ENCODE measurements around the gene IL20RB.
"Not testable (repeated sequence)": the region's sequence is repeated elsewhere in the genome, so short reads cannot be mapped to it uniquely, and the experiment has no call there.

IL20RB gene

GRCh38 chr3:137012097-137012501, 54.3 kb downstream of the IL20RB start:
- Mint-ChIP-seq H3K36me3 (no peaks in the 10 kb centered on the region), H3K27me3 (no peaks in the 10 kb centered on the region), H3K4me1 (peaks cover 4% of the 10 kb centered on the region), H3K27ac (no peak overlapping the region), H3K4me3 (no peak overlapping the region), H3K9me3 (no peaks in the 10 kb centered on the region)
- no peak for ATAC-seq (ENCODE audit: low read depth)
- no peak for DNase-seq (ENCODE audit: low spot score in 2 of 2)

DNA sequence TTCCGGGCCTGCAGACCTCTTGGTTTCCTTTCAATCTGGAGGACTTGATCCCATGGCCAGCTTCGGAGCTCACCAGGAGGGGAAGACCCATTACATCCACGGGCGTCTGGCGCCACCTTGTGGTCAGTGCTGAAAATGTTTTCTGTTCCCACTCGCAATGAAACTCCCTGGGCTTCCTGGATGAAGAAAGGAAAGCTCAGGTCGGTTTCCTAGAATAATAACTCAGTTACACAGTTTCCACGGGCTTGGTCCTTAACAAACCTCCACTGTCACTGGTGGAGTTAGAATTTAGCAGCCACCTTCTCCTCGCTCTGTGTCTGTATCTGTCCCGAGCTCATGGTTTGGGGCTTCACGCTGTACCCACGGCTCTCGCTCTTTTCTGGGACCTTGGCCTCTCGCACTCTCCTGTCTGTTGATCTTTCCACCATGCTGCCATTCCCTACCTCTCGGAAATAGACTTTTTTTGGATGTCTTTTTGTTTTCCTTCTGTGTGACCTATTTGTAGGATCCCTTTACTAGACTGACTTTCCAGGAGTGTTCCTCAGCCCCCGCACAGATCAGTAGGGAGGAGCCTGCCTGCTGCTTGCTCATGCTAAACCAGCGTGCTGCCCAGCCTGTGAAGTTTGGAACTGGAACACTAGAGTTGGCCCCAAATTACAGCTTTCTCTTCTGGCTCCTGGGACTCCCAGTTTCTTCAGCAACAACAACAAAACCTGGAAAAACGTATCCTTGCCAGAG, 56.3 kb downstream of the IL20RB start:
- peak overlapping the region; percentile 78 for H3K4me3 Mint-ChIP-seq
- H3K27me3 Mint-ChIP-seq, result no peaks in the 10 kb centered on the region
- peak; percentile 83 to 87 for DNase-seq (ENCODE audit: low spot score in 2 of 2)
- peak overlapping the region; percentile 61 for H3K27ac Mint-ChIP-seq
- peak; percentile 86 for ATAC-seq (ENCODE audit: low read depth)
- H3K9me3 Mint-ChIP-seq, result no peaks in the 10 kb centered on the region
- H3K36me3 Mint-ChIP-seq, result no peaks in the 10 kb centered on the region
- H3K4me1 Mint-ChIP-seq, result peaks cover 4% of the 10 kb centered on the region

DNA sequence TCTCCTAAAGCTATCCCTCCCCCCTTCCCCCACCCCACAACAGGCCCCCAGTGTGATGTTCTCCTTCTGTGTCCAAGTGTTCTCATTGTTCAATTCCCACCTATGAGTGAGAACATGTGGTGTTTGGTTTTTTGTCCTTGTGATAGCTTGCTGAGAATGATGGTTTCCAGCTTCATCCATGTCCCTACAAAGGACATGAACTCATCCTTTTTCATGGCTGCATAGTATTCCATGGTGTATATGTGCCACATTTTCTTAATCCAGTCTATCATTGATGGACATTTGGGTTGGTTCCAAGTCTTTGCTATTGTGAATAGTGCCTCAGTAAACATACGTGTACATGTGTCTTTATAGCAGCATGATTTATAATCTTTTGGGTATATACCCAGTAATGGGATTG, 59.5 kb downstream of the IL20RB start:
- not testable (repeated sequence) for H3K36me3 Mint-ChIP-seq; H3K27me3 Mint-ChIP-seq; H3K27ac Mint-ChIP-seq; ATAC-seq (ENCODE audit: low read depth); DNase-seq (ENCODE audit: low spot score in 2 of 2); H3K9me3 Mint-ChIP-seq; H3K4me1 Mint-ChIP-seq; H3K4me3 Mint-ChIP-seq

GRCh38 chr3:137020315-137020714, 62.5 kb downstream of the IL20RB start:
- Mint-ChIP-seq H3K27ac (no peak overlapping the region), H3K27me3 (peaks cover 9% of the 10 kb centered on the region), H3K9me3 (no peaks in the 10 kb centered on the region), H3K4me1 (no peaks in the 10 kb centered on the region), H3K4me3 (no peak overlapping the region), H3K36me3 (no peaks in the 10 kb centered on the region)
- DNase-seq (ENCODE audit: low spot score in 2 of 2) (no peak), ATAC-seq (ENCODE audit: low read depth) (no peak)

- Mint-ChIP-seq H3K27ac (no peak overlapping the region), H3K9me3 (no peaks in the 10 kb centered on the region), H3K4me3 (no peak overlapping the region), H3K4me1 (no peaks in the 10 kb centered on the region), H3K27me3 (peaks cover 9% of the 10 kb centered on the region), H3K36me3 (no peaks in the 10 kb centered on the region)
- ATAC-seq (ENCODE audit: low read depth) (no peak), DNase-seq (ENCODE audit: low spot score in 2 of 2) (no peak)
These were observed 63.1 kb downstream of the IL20RB start for GRCh38 chr3:137020888-137021287.

GRCh38 chr3:137024348-137024747, 66.6 kb downstream of the IL20RB start:
- DNase-seq (ENCODE audit: low spot score in 2 of 2) (no peak), ATAC-seq (ENCODE audit: low read depth) (no peak)
- no peaks in the 10 kb centered on the region for H3K9me3 Mint-ChIP-seq
- no peak overlapping the region for H3K4me3 Mint-ChIP-seq
- H3K4me1 Mint-ChIP-seq, result no peaks in the 10 kb centered on the region
- H3K36me3 Mint-ChIP-seq, result no peaks in the 10 kb centered on the region
- peaks cover 11% of the 10 kb centered on the region for H3K27me3 Mint-ChIP-seq
- H3K27ac Mint-ChIP-seq, result no peak overlapping the region

- H3K36me3 Mint-ChIP-seq, result no peaks in the 10 kb centered on the region
- DNase-seq (ENCODE audit: low spot score in 2 of 2) (no peak), ATAC-seq (ENCODE audit: low read depth) (no peak)
- H3K4me3 Mint-ChIP-seq, result no peak overlapping the region
- H3K9me3 Mint-ChIP-seq, result no peaks in the 10 kb centered on the region
- H3K27ac Mint-ChIP-seq, result no peak overlapping the region
- H3K4me1 Mint-ChIP-seq, result no peaks in the 10 kb centered on the region
- H3K27me3 Mint-ChIP-seq, result peaks cover 14% of the 10 kb centered on the region
These were observed 68.9 kb downstream of the IL20RB start for GRCh38 chr3:137026701-137027100.

- Mint-ChIP-seq H3K36me3 (no peaks in the 10 kb centered on the region), H3K27me3 (peaks cover 16% of the 10 kb centered on the region), H3K27ac (no peak overlapping the region), H3K4me1 (peaks cover 7% of the 10 kb centered on the region), H3K9me3 (no peaks in the 10 kb centered on the region), H3K4me3 (peak overlapping the region; percentile 74)
- peak; percentile 69 for ATAC-seq (ENCODE audit: low read depth)
- DNase-seq (ENCODE audit: low spot score in 2 of 2), result peak; percentile 70 to 91
These were observed 74.8 kb downstream of the IL20RB start for GRCh38 chr3:137032465-137033120.

GRCh38 chr3:137035631-137036030, 77.8 kb downstream of the IL20RB start:
- no peak overlapping the region for H3K4me3 Mint-ChIP-seq
- no peak for ATAC-seq (ENCODE audit: low read depth)
- no peak for DNase-seq (ENCODE audit: low spot score in 2 of 2)
- H3K36me3 Mint-ChIP-seq, result no peaks in the 10 kb centered on the region
- peaks cover 13% of the 10 kb centered on the region for H3K27me3 Mint-ChIP-seq
- peaks cover 7% of the 10 kb centered on the region for H3K4me1 Mint-ChIP-seq
- no peaks in the 10 kb centered on the region for H3K9me3 Mint-ChIP-seq
- H3K27ac Mint-ChIP-seq, result no peak overlapping the region

- DNase-seq (ENCODE audit: low spot score in 2 of 2) (no peak), ATAC-seq (ENCODE audit: low read depth) (no peak)
- no peak overlapping the region for H3K27ac Mint-ChIP-seq
- H3K9me3 Mint-ChIP-seq, result no peaks in the 10 kb centered on the region
- H3K4me3 Mint-ChIP-seq, result no peak overlapping the region
- H3K27me3 Mint-ChIP-seq, result peaks cover 5% of the 10 kb centered on the region
- no peaks in the 10 kb centered on the region for H3K36me3 Mint-ChIP-seq
- no peaks in the 10 kb centered on the region for H3K4me1 Mint-ChIP-seq
These were observed 81.8 kb downstream of the IL20RB start for GRCh38 chr3:137039570-137039969.

GRCh38 chr3:137041251-137041650, 83.5 kb downstream of the IL20RB start:
- ATAC-seq (ENCODE audit: low read depth) (no peak), DNase-seq (ENCODE audit: low spot score in 2 of 2) (no peak)
- Mint-ChIP-seq H3K36me3 (no peaks in the 10 kb centered on the region), H3K4me3 (no peak overlapping the region), H3K4me1 (no peaks in the 10 kb centered on the region), H3K9me3 (no peaks in the 10 kb centered on the region), H3K27me3 (peaks cover 9% of the 10 kb centered on the region), H3K27ac (no peak overlapping the region)

- DNase-seq (ENCODE audit: low spot score in 2 of 2) (no peak), ATAC-seq (ENCODE audit: low read depth) (no peak)
- Mint-ChIP-seq H3K4me3 (no peak overlapping the region), H3K9me3 (no peaks in the 10 kb centered on the region), H3K36me3 (no peaks in the 10 kb centered on the region), H3K4me1 (no peaks in the 10 kb centered on the region), H3K27ac (no peak overlapping the region), H3K27me3 (peaks cover 10% of the 10 kb centered on the region)
These were observed 83.9 kb downstream of the IL20RB start for GRCh38 chr3:137041686-137042085.

- Mint-ChIP-seq H3K27ac (no peak overlapping the region), H3K4me1 (no peaks in the 10 kb centered on the region), H3K4me3 (no peak overlapping the region), H3K9me3 (no peaks in the 10 kb centered on the region), H3K36me3 (no peaks in the 10 kb centered on the region), H3K27me3 (peaks cover 18% of the 10 kb centered on the region)
- no peak for ATAC-seq (ENCODE audit: low read depth)
- no peak for DNase-seq (ENCODE audit: low spot score in 2 of 2)
These were observed 89.0 kb downstream of the IL20RB start for GRCh38 chr3:137046747-137047146.

DNA sequence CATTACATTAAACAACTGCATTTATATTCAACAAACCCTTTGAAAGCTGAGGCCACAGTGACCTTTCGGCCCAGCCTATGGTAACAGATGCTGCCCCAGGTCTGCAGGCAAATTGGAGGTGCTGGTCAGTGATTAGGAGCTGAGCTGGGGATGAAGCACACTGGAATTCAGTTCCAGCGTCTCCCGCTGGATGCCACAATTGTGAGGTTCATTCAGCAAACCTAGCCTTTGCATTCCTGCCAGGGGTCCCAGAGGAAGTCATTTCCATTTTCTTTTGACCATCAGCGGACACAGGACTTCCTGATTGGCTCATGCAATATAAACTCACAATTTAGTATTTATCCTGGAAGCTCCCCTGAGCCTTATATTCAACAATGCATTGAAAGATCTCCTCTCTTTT, 89.5 kb downstream of the IL20RB start:
- H3K27ac Mint-ChIP-seq, result no peak overlapping the region
- no peaks in the 10 kb centered on the region for H3K9me3 Mint-ChIP-seq
- no peak for DNase-seq (ENCODE audit: low spot score in 2 of 2)
- H3K27me3 Mint-ChIP-seq, result peaks cover 18% of the 10 kb centered on the region
- no peaks in the 10 kb centered on the region for H3K36me3 Mint-ChIP-seq
- no peak overlapping the region for H3K4me3 Mint-ChIP-seq
- ATAC-seq (ENCODE audit: low read depth), result no peak
- no peaks in the 10 kb centered on the region for H3K4me1 Mint-ChIP-seq

GRCh38 chr3:137050281-137050680, 92.5 kb downstream of the IL20RB start:
- no peaks in the 10 kb centered on the region for H3K36me3 Mint-ChIP-seq
- no peaks in the 10 kb centered on the region for H3K9me3 Mint-ChIP-seq
- H3K4me3 Mint-ChIP-seq, result no peak overlapping the region
- no peak overlapping the region for H3K27ac Mint-ChIP-seq
- DNase-seq (ENCODE audit: low spot score in 2 of 2), result no peak
- no peak for ATAC-seq (ENCODE audit: low read depth)
- no peaks in the 10 kb centered on the region for H3K4me1 Mint-ChIP-seq
- H3K27me3 Mint-ChIP-seq, result peaks cover 14% of the 10 kb centered on the region

All from memory B cell (primary cell).